Measurements from ENCODE around the gene MED27. TPM values are rescaled to one million over a fixed set of nuclear protein-coding genes. Genes with fewer than 3 reads are reported as not detected.

Gene MED27
- total RNA-seq, 3 donors from 2014 or later = 14.4 to 20.3 (median 15.8) TPM

DNA sequence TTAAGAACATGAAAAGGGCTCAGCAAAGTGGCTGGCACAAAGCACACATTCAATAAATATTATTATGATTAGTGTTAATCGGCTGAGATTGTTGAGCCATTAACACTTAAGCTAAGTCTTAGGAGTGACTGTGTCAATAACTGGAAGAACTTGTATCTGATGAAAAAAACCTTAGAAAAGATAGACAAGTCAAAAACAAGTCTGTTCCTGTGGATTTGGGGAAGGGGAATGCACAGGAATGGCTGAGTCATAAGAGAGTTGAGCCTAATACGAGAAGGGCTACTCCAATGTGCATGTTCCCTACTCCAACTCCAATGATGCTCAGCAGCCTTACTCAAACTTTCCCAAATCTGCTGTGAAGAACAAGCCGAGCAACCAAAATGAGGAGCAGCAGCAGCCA is 53.9 kb downstream of the MED27 start:
- Histone ChIP-seq H3K4me1 (peaks cover 0 to 3% of the 10 kb centered on the region in 2 donors), H3K4me3 (no peak overlapping the region), H3K27ac (no peak overlapping the region), H3K9me3 (no peaks in the 10 kb centered on the region), H3K27me3 (no peaks in the 10 kb centered on the region), H3K36me3 (no peaks in the 10 kb centered on the region)
- intact Hi-C loops (cut with DNase I; ENCODE audit: low total_unique reads) = no loop called here
- no peak for DNase-seq (ENCODE audit: low spot score in 2 of 2)
- TF ChIP-seq POLR2A (IDR thresholded peaks at IDR 0.05) (no peak), POLR2AphosphoS5 (IDR thresholded peaks at IDR 0.05) (no peak)
- TF ChIP-seq, protein P1, sequence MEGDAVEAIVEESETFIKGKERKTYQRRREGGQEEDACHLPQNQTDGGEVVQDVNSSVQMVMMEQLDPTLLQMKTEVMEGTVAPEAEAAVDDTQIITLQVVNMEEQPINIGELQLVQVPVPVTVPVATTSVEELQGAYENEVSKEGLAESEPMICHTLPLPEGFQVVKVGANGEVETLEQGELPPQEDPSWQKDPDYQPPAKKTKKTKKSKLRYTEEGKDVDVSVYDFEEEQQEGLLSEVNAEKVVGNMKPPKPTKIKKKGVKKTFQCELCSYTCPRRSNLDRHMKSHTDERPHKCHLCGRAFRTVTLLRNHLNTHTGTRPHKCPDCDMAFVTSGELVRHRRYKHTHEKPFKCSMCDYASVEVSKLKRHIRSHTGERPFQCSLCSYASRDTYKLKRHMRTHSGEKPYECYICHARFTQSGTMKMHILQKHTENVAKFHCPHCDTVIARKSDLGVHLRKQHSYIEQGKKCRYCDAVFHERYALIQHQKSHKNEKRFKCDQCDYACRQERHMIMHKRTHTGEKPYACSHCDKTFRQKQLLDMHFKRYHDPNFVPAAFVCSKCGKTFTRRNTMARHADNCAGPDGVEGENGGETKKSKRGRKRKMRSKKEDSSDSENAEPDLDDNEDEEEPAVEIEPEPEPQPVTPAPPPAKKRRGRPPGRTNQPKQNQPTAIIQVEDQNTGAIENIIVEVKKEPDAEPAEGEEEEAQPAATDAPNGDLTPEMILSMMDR (IDR thresholded peaks at IDR 0.05) = no peak

DNA sequence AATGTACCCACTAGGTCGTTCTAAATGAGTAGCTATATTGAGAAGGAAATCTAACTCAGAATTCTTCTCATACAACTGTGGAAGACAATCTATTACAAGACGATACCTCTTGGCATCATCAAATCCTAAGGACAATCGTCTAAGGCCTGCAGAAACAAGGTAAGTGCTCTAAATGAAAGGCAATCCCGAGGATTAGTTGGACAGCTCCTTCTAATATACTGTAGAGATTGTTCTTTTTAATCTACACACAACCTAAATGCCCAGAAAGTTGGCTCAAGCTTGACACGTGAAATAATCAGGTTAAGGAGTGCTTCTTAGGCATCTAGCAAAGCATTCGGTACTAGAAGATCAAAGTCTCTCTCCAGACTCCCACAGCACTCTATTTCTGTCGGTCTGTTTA is 55.1 kb downstream of the MED27 start:
- intact Hi-C loops (cut with DNase I; ENCODE audit: low total_unique reads) = no loop called here
- no peaks in the 10 kb centered on the region for H3K9me3 ChIP-seq
- H3K4me3 ChIP-seq = no peak overlapping the region
- no peak for DNase-seq (ENCODE audit: low spot score in 2 of 2)
- H3K4me1 ChIP-seq = peaks cover 0 to 9% of the 10 kb centered on the region in 2 donors
- H3K27me3 ChIP-seq = no peaks in the 10 kb centered on the region
- TF ChIP-seq, protein P1 (IDR thresholded peaks at IDR 0.05) = no peak
- TF ChIP-seq POLR2AphosphoS5 (IDR thresholded peaks at IDR 0.05) = no peak
- TF ChIP-seq POLR2A (IDR thresholded peaks at IDR 0.05) = no peak
- H3K36me3 ChIP-seq = no peaks in the 10 kb centered on the region
- no peak overlapping the region for H3K27ac ChIP-seq

DNA sequence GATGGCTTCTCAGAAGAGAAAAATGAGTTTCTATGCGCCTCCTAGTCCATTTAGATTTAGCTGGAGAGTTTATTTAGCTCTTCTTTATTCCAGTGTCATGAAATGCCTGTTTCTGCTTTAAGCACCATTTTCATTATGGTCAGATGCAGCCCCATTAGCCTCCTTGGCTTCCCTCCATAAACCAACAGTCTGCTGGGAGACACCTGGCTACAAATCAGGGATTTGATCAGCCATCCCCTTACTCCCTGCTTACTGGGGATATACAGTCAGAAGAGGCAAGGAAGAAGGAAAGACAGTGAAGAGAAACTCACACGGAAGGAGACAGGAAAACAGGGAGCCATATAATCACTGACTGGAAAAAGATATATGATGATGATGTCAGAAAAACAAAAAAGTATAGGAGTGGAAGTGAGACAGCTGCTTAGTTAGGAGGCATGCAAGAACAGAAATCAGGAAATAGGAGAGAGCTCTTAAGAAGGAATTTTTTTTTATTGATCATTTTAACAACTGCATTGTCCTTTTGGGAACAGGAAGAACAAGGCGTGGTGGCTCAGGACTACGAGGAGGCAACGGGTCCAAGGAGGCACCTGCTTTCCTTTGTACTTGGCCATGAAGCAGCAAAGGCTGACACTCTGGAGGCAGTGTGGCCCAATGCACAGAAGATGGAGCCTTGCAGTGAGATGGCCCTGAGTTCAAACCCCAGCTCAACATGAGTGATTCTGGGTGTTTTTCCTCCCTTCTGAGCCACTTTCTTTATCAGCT is 56.1 kb downstream of the MED27 start:
- Histone ChIP-seq H3K4me1 (peaks cover 0 to 9% of the 10 kb centered on the region in 2 donors), H3K36me3 (no peaks in the 10 kb centered on the region), H3K4me3 (no peak overlapping the region), H3K9me3 (no peaks in the 10 kb centered on the region), H3K27ac (no peak overlapping the region), H3K27me3 (no peaks in the 10 kb centered on the region)
- DNase-seq (ENCODE audit: low spot score in 2 of 2) = no peak
- intact Hi-C loops (cut with DNase I; ENCODE audit: low total_unique reads) = no loop called here
- TF ChIP-seq POLR2A (IDR thresholded peaks at IDR 0.05) (peak; percentile 20), POLR2AphosphoS5 (IDR thresholded peaks at IDR 0.05) (no peak)
- TF ChIP-seq, protein P1 (IDR thresholded peaks at IDR 0.05) = no peak

DNA sequence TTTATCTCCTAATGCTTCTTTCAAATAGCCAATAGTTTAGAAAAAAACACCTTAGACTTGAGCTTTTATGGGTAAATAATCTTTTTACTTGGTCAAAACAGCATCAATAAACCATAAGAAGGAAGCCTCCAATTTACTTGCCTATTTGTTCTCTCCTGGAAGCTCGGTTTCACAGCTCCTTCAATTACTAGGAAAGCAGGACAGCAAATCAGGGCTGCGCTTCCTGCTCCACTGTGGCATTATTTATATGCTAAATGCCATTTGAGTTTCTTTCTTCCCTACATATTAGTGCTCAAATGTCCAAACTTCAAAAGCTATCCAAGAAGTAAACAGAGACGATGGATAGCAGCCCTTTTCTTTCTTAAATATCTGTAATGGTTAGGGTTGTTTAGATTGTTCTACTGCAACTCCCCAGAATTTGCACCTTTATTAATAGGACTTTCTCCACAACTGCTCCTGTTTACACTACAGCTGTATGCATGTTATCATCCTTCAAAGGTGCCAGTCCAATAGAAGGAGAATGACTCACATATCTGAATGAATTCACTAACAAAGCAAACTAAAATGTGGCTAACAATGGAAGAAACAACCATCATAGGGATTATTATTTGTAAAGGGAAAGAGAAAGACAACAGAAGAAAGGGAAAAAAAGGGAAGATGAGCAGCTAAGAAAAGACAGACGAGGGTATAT is 58.7 kb downstream of the MED27 start:
- intact Hi-C loops (cut with DNase I; ENCODE audit: low total_unique reads) = no loop called here
- Histone ChIP-seq H3K9me3 (no peaks in the 10 kb centered on the region), H3K27ac (no peak overlapping the region), H3K4me1 (peaks cover 0 to 9% of the 10 kb centered on the region in 2 donors), H3K27me3 (no peaks in the 10 kb centered on the region), H3K36me3 (no peaks in the 10 kb centered on the region), H3K4me3 (no peak overlapping the region)
- TF ChIP-seq POLR2A (IDR thresholded peaks at IDR 0.05) = no peak
- no peak for TF ChIP-seq POLR2AphosphoS5 (IDR thresholded peaks at IDR 0.05)
- TF ChIP-seq, protein P1 (IDR thresholded peaks at IDR 0.05) = no peak
- no peak for DNase-seq (ENCODE audit: low spot score in 2 of 2)

DNA sequence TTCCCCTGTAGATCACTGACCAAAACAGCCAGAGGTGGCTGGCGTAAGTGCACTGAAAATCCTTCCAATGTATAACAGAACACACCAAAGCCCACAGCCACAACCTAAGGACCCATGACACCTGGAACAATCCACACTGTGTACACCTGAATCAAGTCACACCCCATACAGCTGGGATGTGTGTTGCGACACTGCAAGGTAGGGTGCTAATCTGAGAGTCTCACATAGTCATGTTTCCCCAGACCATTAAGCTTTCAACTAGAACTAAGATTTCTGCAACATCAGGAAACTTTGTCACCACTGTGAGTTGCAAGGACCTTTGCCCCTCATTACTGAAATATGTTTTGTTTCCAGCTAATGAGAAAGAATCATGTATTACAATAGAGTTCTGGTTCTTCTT is 59.4 kb downstream of the MED27 start:
- Histone ChIP-seq H3K4me1 (peaks cover 0 to 9% of the 10 kb centered on the region in 2 donors), H3K27ac (no peak overlapping the region), H3K36me3 (no peaks in the 10 kb centered on the region), H3K27me3 (no peaks in the 10 kb centered on the region), H3K9me3 (no peaks in the 10 kb centered on the region), H3K4me3 (no peak overlapping the region)
- no peak for DNase-seq (ENCODE audit: low spot score in 2 of 2)
- intact Hi-C loops (cut with DNase I; ENCODE audit: low total_unique reads) = no loop called here
- TF ChIP-seq POLR2A (IDR thresholded peaks at IDR 0.05) = no peak
- TF ChIP-seq POLR2AphosphoS5 (IDR thresholded peaks at IDR 0.05) = no peak
- TF ChIP-seq, protein P1 (IDR thresholded peaks at IDR 0.05) = no peak
